Neural progenitor cell (in vitro differentiated cells): Measurements from ENCODE around the gene MYH3. TPM values are rescaled to one million over a fixed set of nuclear protein-coding genes. Genes with fewer than 3 reads are reported as not detected.

Source experiments
- DNase-seq: peaks from one replicate; pipeline ENCODE4 v3.0.0-alpha.2; 2016; ENCODE audit warnings: low spot score
- H2AFZ ChIP-seq: fragments of 200-600 bp; sonication (generic); replicated peaks from 2 replicates; pipeline ENCODE4 v1.6.1; 2016; ENCODE audit warnings: antibody characterized with exemption
- H3F3A ChIP-seq: fragments of 200-600 bp; sonication (generic); 2 replicates; pipeline ENCODE4 v1.6.1; 2016; ENCODE audit warnings: antibody characterized with exemption, low read depth
- H3K27ac ChIP-seq: fragments of 200-600 bp; sonication (generic); 2 replicates; pipeline ENCODE4 v1.5.1; 2016; ENCODE audit warnings: mild to moderate bottlenecking
- H3K27me3 ChIP-seq: fragments of 200-600 bp; sonication (generic); 2 replicates; pipeline ENCODE4 v1.6.1; 2016; ENCODE audit warnings: mild to moderate bottlenecking, moderate library complexity
- H3K36me3 ChIP-seq: fragments of 200-600 bp; sonication (generic); 2 replicates; pipeline ENCODE4 v1.5.1; 2016
- H3K4me1 ChIP-seq: fragments of 200-600 bp; sonication (generic); 2 replicates; pipeline ENCODE4 v1.6.1; 2016; ENCODE audit warnings: mixed run types
- H3K4me2 ChIP-seq: fragments of 200-600 bp; sonication (generic); 2 replicates; pipeline ENCODE4 v1.6.1; 2016
- H3K4me3 ChIP-seq: fragments of 200-600 bp; sonication (generic); 2 replicates; pipeline ENCODE4 v1.5.1; 2016
- H3K79me2 ChIP-seq: fragments of 200-600 bp; sonication (generic); 2 replicates; pipeline ENCODE4 v1.6.1; 2016; ENCODE audit warnings: low read depth
- H3K9ac ChIP-seq: fragments of 200-600 bp; sonication (generic); 2 replicates; pipeline ENCODE4 v1.6.1; 2016
- H3K9me3 ChIP-seq: fragments of 200-600 bp; sonication (generic); 2 replicates; pipeline ENCODE4 v1.5.1; 2016; ENCODE audit warnings: low read depth
- H4K20me1 ChIP-seq: fragments of 200-600 bp; sonication (generic); 2 replicates; pipeline ENCODE4 v1.6.1; 2016; ENCODE audit warnings: low read depth
- H3K27ac Mint-ChIP-seq: 3 replicates; pipeline ENCODE4 v1.8.0; 2021; ENCODE audit warnings: mixed read lengths
- H3K27me3 Mint-ChIP-seq: 2 replicates; pipeline ENCODE4 v1.8.0; 2022; ENCODE audit warnings: low read depth, mild to moderate bottlenecking, inconsistent platforms, moderate library complexity, mixed read lengths; ENCODE audit not compliant: insufficient read depth
- H3K36me3 Mint-ChIP-seq: 3 replicates; pipeline ENCODE4 v1.8.0; 2021; ENCODE audit warnings: mixed read lengths
- H3K4me1 Mint-ChIP-seq: 3 replicates; pipeline ENCODE4 v1.8.0; 2021; ENCODE audit warnings: mixed read lengths
- H3K4me3 Mint-ChIP-seq: 3 replicates; pipeline ENCODE4 v1.8.0; 2021; ENCODE audit warnings: mild to moderate bottlenecking, moderate library complexity, mixed read lengths
- H3K9me3 Mint-ChIP-seq: 3 replicates; pipeline ENCODE4 v1.8.0; 2020; ENCODE audit warnings: mixed read lengths
- EZH2 ChIP-seq: fragments of 200-600 bp; sonication (generic); IDR thresholded peaks from 2 replicates; pipeline ENCODE4 v1.6.1; 2017; ENCODE audit warnings: antibody characterized with exemption, mild to moderate bottlenecking, moderate library complexity
- EZH2phosphoT487 ChIP-seq: fragments of 200-600 bp; sonication (generic); IDR thresholded peaks from 2 replicates; pipeline ENCODE4 v1.6.1; 2017; ENCODE audit warnings: antibody characterized with exemption
- total RNA-seq: library from RNA; depleted of rRNA; stranded (reverse); fragments of >200 nt; gene quantifications from 2 replicates; pipeline ENCODE4 v1.2.3, GENCODE V29; 2015; ENCODE audit warnings: low replicate concordance
- TF ChIP-seq, protein P1 (sequence below): fragments of 200-600 bp; sonication (generic); IDR thresholded peaks from 2 replicates; pipeline ENCODE4 v1.5.1; 2017; ENCODE audit warnings: antibody characterized with exemption, mild to moderate bottlenecking

The MYH3 gene
- total RNA-seq, 1 donor from 2014 or later: 0.36 TPM

DNA sequence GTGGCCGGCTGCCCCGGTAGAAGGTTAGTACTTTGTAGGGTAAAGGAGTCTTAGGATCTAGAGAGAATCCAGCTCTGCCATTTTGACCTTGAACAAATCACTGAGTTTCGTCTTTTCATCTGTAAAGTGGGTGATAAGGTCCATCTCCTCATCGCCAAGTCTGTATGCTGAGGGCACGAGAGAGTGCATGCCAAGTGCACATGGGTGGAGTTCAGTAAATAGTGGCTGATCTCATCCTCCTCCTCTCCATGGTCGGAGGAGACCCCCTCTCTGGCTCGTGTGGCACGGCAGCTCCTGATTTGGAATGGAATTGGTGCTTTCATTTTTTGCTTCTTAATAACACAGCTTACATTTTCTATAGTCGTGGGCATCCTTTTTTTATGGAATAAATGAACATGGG, 30.7 kb downstream of the MYH3 start:
- Histone ChIP-seq H3K79me2 (no peaks in the 10 kb centered on the region), H3K4me3 (no peak overlapping the region), H3K4me2 (no peak overlapping the region), H3K27me3 (no peaks in the 10 kb centered on the region), H3K27ac (no peak overlapping the region), H4K20me1 (no peaks in the 10 kb centered on the region), H3K4me1 (no peaks in the 10 kb centered on the region), H3K36me3 (no peaks in the 10 kb centered on the region), H2AFZ (no peak overlapping the region), H3K9me3 (no peaks in the 10 kb centered on the region), H3F3A (no peaks in the 10 kb centered on the region), H3K9ac (no peak overlapping the region)
- no peak for DNase-seq
- TF ChIP-seq, protein P1, sequence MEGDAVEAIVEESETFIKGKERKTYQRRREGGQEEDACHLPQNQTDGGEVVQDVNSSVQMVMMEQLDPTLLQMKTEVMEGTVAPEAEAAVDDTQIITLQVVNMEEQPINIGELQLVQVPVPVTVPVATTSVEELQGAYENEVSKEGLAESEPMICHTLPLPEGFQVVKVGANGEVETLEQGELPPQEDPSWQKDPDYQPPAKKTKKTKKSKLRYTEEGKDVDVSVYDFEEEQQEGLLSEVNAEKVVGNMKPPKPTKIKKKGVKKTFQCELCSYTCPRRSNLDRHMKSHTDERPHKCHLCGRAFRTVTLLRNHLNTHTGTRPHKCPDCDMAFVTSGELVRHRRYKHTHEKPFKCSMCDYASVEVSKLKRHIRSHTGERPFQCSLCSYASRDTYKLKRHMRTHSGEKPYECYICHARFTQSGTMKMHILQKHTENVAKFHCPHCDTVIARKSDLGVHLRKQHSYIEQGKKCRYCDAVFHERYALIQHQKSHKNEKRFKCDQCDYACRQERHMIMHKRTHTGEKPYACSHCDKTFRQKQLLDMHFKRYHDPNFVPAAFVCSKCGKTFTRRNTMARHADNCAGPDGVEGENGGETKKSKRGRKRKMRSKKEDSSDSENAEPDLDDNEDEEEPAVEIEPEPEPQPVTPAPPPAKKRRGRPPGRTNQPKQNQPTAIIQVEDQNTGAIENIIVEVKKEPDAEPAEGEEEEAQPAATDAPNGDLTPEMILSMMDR: no peak
- no peak for TF ChIP-seq EZH2
- no peak for TF ChIP-seq EZH2phosphoT487
- Mint-ChIP-seq H3K4me3 (no peak overlapping the region), H3K36me3 (no peaks in the 10 kb centered on the region), H3K4me1 (no peaks in the 10 kb centered on the region), H3K27ac (no peak overlapping the region), H3K27me3 (no peaks in the 10 kb centered on the region), H3K9me3 (no peaks in the 10 kb centered on the region)

DNA sequence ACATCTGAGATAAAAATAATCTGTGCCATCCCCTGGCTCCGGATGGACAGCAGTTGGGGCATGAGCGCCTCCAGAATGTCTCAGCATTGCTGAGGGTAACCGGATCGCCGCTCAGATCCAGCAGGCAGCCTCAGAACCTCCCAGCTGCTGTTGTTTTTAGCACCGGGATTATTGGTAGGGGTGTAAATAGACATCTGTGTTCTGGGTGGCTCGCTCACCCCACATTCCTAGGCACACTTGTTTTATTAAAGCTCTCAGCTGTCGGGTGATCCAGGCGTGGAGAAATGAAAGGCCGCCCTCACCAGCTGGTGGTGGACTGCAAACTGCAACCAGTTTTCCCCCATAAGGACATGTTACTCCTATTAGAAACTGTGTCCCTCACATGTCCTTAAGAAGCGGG, 32.1 kb downstream of the MYH3 start:
- no peaks in the 10 kb centered on the region for H3K27me3 ChIP-seq
- no peak for DNase-seq
- H3K36me3 ChIP-seq: no peaks in the 10 kb centered on the region
- Mint-ChIP-seq H3K4me1 (no peaks in the 10 kb centered on the region), H3K27me3 (no peaks in the 10 kb centered on the region), H3K27ac (no peak overlapping the region), H3K4me3 (no peak overlapping the region), H3K9me3 (no peaks in the 10 kb centered on the region), H3K36me3 (no peaks in the 10 kb centered on the region)
- no peak overlapping the region for H2AFZ ChIP-seq
- H3K9me3 ChIP-seq: no peaks in the 10 kb centered on the region
- no peak overlapping the region for H3K4me3 ChIP-seq
- no peak overlapping the region for H3K4me2 ChIP-seq
- no peaks in the 10 kb centered on the region for H3K79me2 ChIP-seq
- H3K27ac ChIP-seq: no peak overlapping the region
- H3F3A ChIP-seq: no peaks in the 10 kb centered on the region
- H4K20me1 ChIP-seq: no peaks in the 10 kb centered on the region
- no peak overlapping the region for H3K9ac ChIP-seq
- H3K4me1 ChIP-seq: no peaks in the 10 kb centered on the region
- TF ChIP-seq EZH2phosphoT487: no peak
- TF ChIP-seq EZH2: no peak
- TF ChIP-seq, protein P1: no peak

DNA sequence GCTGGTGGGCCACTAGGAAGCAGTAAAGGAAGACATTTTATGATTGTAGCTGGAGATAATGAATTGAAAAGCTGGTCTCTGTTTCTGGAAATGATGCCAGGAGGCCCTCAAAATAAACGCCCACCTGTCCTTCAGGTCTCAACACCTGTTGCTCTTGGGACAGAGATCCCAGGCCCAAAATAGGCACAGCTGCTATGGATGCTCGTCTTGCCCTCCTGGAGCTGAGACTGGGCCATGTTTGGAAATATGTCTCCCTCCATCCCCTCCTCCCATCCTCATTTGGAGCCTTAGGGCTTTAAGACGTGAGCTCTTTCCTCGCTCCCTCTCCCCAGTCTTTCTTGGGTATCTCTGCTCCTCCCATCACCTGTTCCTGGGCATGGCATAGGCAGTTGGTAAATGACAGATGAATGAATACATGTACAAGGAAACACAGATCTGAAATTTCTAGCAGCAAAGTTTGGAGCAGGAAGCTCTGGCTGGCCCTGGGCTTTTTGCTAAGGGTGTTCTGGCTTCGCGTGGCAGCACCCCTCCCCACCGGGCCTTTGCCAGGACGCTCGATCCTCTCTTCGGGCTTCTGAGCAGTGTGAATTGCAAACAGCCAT, 33.3 kb downstream of the MYH3 start:
- Histone ChIP-seq H4K20me1 (no peaks in the 10 kb centered on the region), H3K27ac (no peak overlapping the region), H2AFZ (no peak overlapping the region), H3K36me3 (no peaks in the 10 kb centered on the region), H3K27me3 (no peaks in the 10 kb centered on the region), H3K9ac (no peak overlapping the region), H3K4me1 (no peaks in the 10 kb centered on the region), H3K79me2 (no peaks in the 10 kb centered on the region), H3K4me3 (no peak overlapping the region), H3F3A (no peaks in the 10 kb centered on the region), H3K4me2 (no peak overlapping the region), H3K9me3 (no peaks in the 10 kb centered on the region)
- TF ChIP-seq EZH2: no peak
- TF ChIP-seq EZH2phosphoT487: no peak
- TF ChIP-seq, protein P1: no peak
- Mint-ChIP-seq H3K27me3 (peaks cover under 1% of the 10 kb centered on the region), H3K4me3 (no peak overlapping the region), H3K4me1 (no peaks in the 10 kb centered on the region), H3K36me3 (no peaks in the 10 kb centered on the region), H3K27ac (no peak overlapping the region), H3K9me3 (no peaks in the 10 kb centered on the region)
- DNase-seq: no peak
